ENCODE results near the gene MBIP.

DNA sequence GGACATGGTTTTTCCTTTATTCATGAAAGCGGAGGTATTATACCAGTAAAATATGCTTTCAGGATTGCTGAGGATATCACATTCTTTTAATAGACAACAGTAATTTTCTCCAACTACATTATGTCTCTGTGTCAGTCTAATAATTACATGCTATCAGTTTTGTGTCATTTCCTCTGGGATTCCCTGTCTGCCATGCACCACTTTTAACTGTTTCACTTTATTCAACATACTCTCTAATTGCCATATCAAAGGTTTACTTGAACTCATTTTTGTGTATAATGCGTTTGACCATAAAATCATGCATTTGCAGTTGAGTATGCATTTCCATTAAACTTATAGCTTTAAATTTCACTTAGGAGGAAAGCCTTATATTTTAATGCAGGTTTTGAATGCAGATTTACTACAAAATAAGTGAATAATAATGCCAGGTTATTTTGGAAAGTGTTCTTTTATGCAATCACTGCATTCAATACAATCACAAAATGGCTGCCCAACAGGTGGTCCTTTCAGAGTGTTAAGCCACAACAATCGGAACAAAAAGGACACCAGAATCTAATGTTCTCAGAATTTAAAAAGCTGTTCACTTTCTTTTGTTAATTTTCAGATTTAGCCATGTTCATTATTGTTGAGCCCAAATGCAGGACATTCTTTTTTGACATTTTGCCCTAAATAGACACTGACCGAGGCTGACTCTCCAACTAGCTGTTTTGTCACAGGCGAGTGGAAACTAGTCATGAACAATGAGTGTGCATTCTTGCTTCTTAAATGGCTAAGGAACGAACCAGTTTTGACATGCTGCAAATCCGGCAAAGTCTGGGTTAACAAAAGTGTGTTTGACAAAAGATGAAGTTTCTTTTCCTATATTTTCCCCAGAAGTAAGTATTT is 40.9 kb downstream of the MBIP start:
- TF ChIP-seq, protein P1, sequence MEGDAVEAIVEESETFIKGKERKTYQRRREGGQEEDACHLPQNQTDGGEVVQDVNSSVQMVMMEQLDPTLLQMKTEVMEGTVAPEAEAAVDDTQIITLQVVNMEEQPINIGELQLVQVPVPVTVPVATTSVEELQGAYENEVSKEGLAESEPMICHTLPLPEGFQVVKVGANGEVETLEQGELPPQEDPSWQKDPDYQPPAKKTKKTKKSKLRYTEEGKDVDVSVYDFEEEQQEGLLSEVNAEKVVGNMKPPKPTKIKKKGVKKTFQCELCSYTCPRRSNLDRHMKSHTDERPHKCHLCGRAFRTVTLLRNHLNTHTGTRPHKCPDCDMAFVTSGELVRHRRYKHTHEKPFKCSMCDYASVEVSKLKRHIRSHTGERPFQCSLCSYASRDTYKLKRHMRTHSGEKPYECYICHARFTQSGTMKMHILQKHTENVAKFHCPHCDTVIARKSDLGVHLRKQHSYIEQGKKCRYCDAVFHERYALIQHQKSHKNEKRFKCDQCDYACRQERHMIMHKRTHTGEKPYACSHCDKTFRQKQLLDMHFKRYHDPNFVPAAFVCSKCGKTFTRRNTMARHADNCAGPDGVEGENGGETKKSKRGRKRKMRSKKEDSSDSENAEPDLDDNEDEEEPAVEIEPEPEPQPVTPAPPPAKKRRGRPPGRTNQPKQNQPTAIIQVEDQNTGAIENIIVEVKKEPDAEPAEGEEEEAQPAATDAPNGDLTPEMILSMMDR (IDR thresholded peaks at IDR 0.05) = no peak
- TF ChIP-seq EP300 (IDR thresholded peaks at IDR 0.05) (no peak), POLR2A (IDR thresholded peaks at IDR 0.05) (no peak)

All from ovary (tissue), 3 donors.